Colonic mucosa (tissue), 4 donors: ENCODE measurements around the gene TGM4. TPM values are rescaled to one million over a fixed set of nuclear protein-coding genes. Genes with fewer than 3 reads are reported as not detected.

Source experiments
- DNase-seq: peaks from one replicate; pipeline ENCODE4 v3.0.0-alpha.2; 2020
- H3K27ac ChIP-seq: fragments of 200-600 bp; one replicate; pipeline ENCODE4 v1.8.0; 2021
- H3K27me3 ChIP-seq: fragments of 200-600 bp; one replicate; pipeline ENCODE4 v1.8.0; 2021
- H3K36me3 ChIP-seq: fragments of 200-600 bp; one replicate; pipeline ENCODE4 v1.8.0; 2021
- H3K4me1 ChIP-seq: fragments of 200-600 bp; one replicate; pipeline ENCODE4 v1.8.0; 2021; ENCODE audit warnings: mild to moderate bottlenecking
- H3K4me3 ChIP-seq: fragments of 200-600 bp; one replicate; pipeline ENCODE4 v1.8.0; 2021
- H3K9ac ChIP-seq, 2 donors: one replicate each; pipeline ENCODE4 v1.7.0; 2013; ENCODE audit warnings: control low read depth in 2 of 2, low read depth in 2 of 2, low read length in 2 of 2
- H3K9me3 ChIP-seq: fragments of 200-600 bp; one replicate; pipeline ENCODE4 v1.8.0; 2021
- intact Hi-C: fragments of 100-400 bp; cut with DNase I; formaldehyde crosslinking; loops from one replicate; pipeline ENCODE4 v1.14.1; 2022
- total RNA-seq, 2 donors: library from RNA; stranded (reverse); fragmentation: NEBNext Ultra II Directional in 1 of 2; extraction: Animal tissue kit (Norgen Biotek cat#: 25700) in 1 of 2; gene quantifications; one replicate each; pipeline ENCODE4 v1.2.1, GENCODE V29; 2021
- TF ChIP-seq, protein P1 (sequence below): fragments of 200-600 bp; IDR thresholded peaks from one replicate; pipeline ENCODE4 v1.8.0; 2022; ENCODE audit warnings: antibody characterized with exemption, mild to moderate bottlenecking
- donor health status: healthy.
- donor health status: DM: no; HTN: no; CAD: no.
- donor health status: DM: no; HTN: no; CAD: no.

TGM4 gene
- total RNA-seq, 2 donors from 2014 or later = not detected

DNA sequence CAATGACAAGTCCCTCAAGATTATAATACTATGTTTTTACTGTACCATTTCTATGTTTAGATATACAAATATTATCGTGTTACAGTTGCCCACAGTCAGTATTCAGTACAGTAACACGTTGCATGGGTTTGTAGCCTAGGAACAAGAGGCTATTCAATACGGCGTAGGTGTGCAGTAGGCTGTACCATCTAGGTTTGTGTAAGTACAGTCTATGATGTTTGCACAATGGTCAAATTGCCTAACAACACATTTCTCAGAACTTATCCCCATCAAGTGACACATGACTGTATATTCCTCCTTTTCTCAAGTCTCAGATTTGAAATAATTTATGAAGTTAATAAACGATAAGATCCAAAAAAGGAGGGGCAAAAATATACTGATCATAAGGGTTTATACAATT is 79.9 kb downstream of the TGM4 start:
- Histone ChIP-seq H3K27ac (no peak overlapping the region), H3K36me3 (no peaks in the 10 kb centered on the region), H3K4me1 (no peaks in the 10 kb centered on the region), H3K4me3 (no peak overlapping the region), H3K27me3 (no peaks in the 10 kb centered on the region), H3K9me3 (no peaks in the 10 kb centered on the region), H3K9ac (no peak overlapping the region)
- intact Hi-C loops = no loop called here
- no peak for DNase-seq
- TF ChIP-seq, protein P1, sequence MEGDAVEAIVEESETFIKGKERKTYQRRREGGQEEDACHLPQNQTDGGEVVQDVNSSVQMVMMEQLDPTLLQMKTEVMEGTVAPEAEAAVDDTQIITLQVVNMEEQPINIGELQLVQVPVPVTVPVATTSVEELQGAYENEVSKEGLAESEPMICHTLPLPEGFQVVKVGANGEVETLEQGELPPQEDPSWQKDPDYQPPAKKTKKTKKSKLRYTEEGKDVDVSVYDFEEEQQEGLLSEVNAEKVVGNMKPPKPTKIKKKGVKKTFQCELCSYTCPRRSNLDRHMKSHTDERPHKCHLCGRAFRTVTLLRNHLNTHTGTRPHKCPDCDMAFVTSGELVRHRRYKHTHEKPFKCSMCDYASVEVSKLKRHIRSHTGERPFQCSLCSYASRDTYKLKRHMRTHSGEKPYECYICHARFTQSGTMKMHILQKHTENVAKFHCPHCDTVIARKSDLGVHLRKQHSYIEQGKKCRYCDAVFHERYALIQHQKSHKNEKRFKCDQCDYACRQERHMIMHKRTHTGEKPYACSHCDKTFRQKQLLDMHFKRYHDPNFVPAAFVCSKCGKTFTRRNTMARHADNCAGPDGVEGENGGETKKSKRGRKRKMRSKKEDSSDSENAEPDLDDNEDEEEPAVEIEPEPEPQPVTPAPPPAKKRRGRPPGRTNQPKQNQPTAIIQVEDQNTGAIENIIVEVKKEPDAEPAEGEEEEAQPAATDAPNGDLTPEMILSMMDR = no peak

DNA sequence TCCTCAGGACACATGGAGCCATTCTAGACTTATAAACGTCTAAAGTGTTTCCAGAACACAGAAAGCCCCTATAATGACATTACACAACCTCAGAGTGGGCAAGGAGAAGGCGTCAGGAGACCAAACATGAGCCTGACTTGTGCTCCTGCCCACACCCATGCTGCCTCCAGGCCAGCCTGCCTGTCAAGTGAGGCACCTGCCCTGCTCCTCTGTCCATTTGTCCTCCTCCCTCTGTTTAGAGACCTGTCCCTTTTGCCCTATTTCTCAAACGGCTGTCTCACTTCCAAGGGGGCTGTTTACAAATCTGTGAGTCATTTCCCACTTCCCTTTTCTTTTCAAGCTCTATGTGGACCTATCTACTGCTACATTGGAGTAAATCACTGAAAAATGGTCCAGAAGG is 80.6 kb downstream of the TGM4 start:
- H3K4me3 ChIP-seq = no peak overlapping the region
- intact Hi-C loops = no loop called here
- no peak overlapping the region for H3K27ac ChIP-seq
- no peak overlapping the region for H3K9ac ChIP-seq
- no peaks in the 10 kb centered on the region for H3K9me3 ChIP-seq
- H3K27me3 ChIP-seq = no peaks in the 10 kb centered on the region
- no peaks in the 10 kb centered on the region for H3K36me3 ChIP-seq
- DNase-seq = no peak
- no peaks in the 10 kb centered on the region for H3K4me1 ChIP-seq
- TF ChIP-seq, protein P1 = no peak

DNA sequence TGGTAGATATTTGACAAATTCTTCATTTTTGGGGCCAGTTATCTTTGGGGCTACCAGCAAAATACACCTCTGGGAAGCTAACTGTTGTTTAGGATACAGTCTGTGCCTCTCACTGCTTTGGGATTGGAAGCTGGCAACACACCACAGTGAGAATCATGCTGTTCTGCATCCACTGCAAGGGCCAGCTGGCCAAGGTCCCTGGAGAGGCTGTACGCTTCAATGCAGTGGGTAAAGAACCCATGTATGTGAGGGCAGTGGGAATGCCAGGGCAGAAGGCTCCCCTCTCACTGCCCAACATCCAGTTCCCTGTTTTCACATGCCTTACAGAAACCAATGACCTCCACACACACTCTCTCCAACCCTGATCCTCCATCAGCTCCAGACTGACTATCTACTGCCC is 81.5 kb downstream of the TGM4 start:
- no peaks in the 10 kb centered on the region for H3K36me3 ChIP-seq
- DNase-seq = no peak
- no peak overlapping the region for H3K9ac ChIP-seq
- no peaks in the 10 kb centered on the region for H3K9me3 ChIP-seq
- no peak overlapping the region for H3K27ac ChIP-seq
- intact Hi-C loops = no loop called here
- no peak overlapping the region for H3K4me3 ChIP-seq
- no peaks in the 10 kb centered on the region for H3K4me1 ChIP-seq
- no peaks in the 10 kb centered on the region for H3K27me3 ChIP-seq
- TF ChIP-seq, protein P1 = no peak

DNA sequence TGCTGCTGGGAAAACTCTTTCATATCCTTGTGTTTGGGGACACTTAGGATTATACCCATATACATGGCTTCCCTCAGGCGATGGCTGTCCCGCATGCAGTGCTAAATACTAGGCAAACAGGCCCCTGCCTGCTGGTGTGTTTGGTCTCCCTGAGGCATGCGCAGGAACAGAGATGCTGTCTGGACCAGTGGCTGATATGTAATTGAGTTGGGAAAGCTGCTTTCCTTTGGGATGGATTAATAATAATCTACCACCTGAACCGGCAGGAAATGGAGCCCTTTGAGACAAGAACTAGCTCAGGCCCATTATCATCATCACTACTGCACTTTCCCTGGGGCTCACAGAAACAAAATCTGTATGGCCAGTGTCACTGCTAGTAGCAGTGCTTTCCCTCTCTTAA is 83.6 kb downstream of the TGM4 start:
- no peaks in the 10 kb centered on the region for H3K36me3 ChIP-seq
- TF ChIP-seq, protein P1 = no peak
- H3K9ac ChIP-seq = no peak overlapping the region
- H3K4me3 ChIP-seq = no peak overlapping the region
- H3K9me3 ChIP-seq = no peaks in the 10 kb centered on the region
- no peak overlapping the region for H3K27ac ChIP-seq
- DNase-seq = no peak
- H3K27me3 ChIP-seq = no peaks in the 10 kb centered on the region
- intact Hi-C loops = no loop called here
- no peaks in the 10 kb centered on the region for H3K4me1 ChIP-seq

DNA sequence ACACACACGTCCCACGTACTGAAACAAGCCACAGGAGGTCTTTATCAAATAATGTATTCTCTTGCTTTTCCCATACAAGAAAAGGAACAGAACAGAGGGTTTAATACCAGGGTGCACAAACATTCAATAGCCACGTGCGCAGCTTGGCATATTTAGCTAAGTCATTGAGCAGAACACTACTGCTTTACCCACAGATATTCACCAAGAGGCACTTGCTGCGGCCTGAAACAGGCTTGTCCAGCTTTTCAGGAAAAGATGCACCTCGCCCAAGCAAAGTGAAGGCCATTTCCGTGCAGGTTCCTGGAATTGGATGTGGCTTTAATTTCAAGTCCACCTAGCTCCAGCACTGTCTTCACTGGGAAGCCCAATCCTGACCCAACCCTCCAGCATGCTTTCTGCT is 84.0 kb downstream of the TGM4 start:
- DNase-seq = no peak
- Histone ChIP-seq H3K27me3 (no peaks in the 10 kb centered on the region), H3K4me3 (no peak overlapping the region), H3K27ac (no peak overlapping the region), H3K4me1 (no peaks in the 10 kb centered on the region), H3K9me3 (no peaks in the 10 kb centered on the region), H3K9ac (no peak overlapping the region), H3K36me3 (no peaks in the 10 kb centered on the region)
- intact Hi-C loops = no loop called here
- TF ChIP-seq, protein P1 = no peak
